CD8-positive, alpha-beta memory T cell (primary cell): ENCODE results near the gene FANCC. TPM values are rescaled to one million over a fixed set of nuclear protein-coding genes. Genes with fewer than 3 reads are reported as not detected.

ENCODE experiments used
- CTCF ChIA-PET: fragments of 350-600 bp; sonication (Branson Sonifier 250); formaldehyde crosslinking; loops from one replicate; lab custom pipeline; 2021; ENCODE audit warnings: antibody characterized with exemption; lab: Charles Lee
- POLR2A ChIA-PET: fragments of 350-600 bp; sonication (Branson Sonifier 250); formaldehyde crosslinking; loops from one replicate; lab custom pipeline; 2021; ENCODE audit warnings: antibody characterized with exemption; lab: Charles Lee
- DNase-seq, 5 donors: peaks; one replicate each; pipeline versions ENCODE4 v3.0.0 to v3.0.0-alpha.2; 2020 to 2022; ENCODE audit warnings: mixed read lengths in 1 of 5
- H3K27ac ChIP-seq: one replicate; pipeline ENCODE4 v1.7.0; 2013; ENCODE audit warnings: low read depth, mild to moderate bottlenecking, low read length, moderate library complexity
- H3K27me3 ChIP-seq: 2 replicates; pipeline ENCODE4 v1.7.0; 2013; ENCODE audit warnings: low read length, mild to moderate bottlenecking; ENCODE audit not compliant: insufficient read depth, poor library complexity, severe bottlenecking
- H3K36me3 ChIP-seq: 2 replicates; pipeline ENCODE4 v1.7.0; 2013; ENCODE audit warnings: mild to moderate bottlenecking, low read length, moderate library complexity; ENCODE audit not compliant: insufficient read depth
- H3K4me1 ChIP-seq: 2 replicates; pipeline ENCODE4 v1.7.0; 2013; ENCODE audit warnings: mild to moderate bottlenecking, low read length, moderate library complexity; ENCODE audit not compliant: insufficient read depth
- H3K4me3 ChIP-seq: 2 replicates; pipeline ENCODE4 v1.7.0; 2013; ENCODE audit warnings: mild to moderate bottlenecking, low read length
- H3K9me3 ChIP-seq: 2 replicates; pipeline ENCODE4 v1.7.0; 2013; ENCODE audit warnings: mild to moderate bottlenecking, low read length
- H3K27ac Mint-ChIP-seq, 8 donors: one replicate each; pipeline ENCODE4 v1.8.0; 2020 to 2021; ENCODE audit warnings: mixed read lengths in 8 of 8, mild to moderate bottlenecking in 6 of 8, inconsistent platforms in 3 of 8, moderate library complexity in 3 of 8
- H3K27me3 Mint-ChIP-seq, 2 donors: one replicate each; pipeline ENCODE4 v1.8.0; 2020 to 2021; ENCODE audit warnings: mixed read lengths in 2 of 2, mild to moderate bottlenecking in 1 of 2, moderate library complexity in 1 of 2
- H3K36me3 Mint-ChIP-seq, 3 donors: one replicate each; pipeline ENCODE4 v1.8.0; 2020 to 2021; ENCODE audit warnings: mixed read lengths in 3 of 3, inconsistent platforms in 1 of 3, mild to moderate bottlenecking in 1 of 3
- H3K4me1 Mint-ChIP-seq, 3 donors: one replicate each; pipeline ENCODE4 v1.8.0; 2020 to 2021; ENCODE audit warnings: mixed read lengths in 3 of 3, inconsistent platforms in 1 of 3, mild to moderate bottlenecking in 1 of 3
- H3K4me3 Mint-ChIP-seq, 7 donors: one replicate each; pipeline ENCODE4 v1.8.0; 2020 to 2021; ENCODE audit warnings: mixed read lengths in 7 of 7, mild to moderate bottlenecking in 6 of 7, moderate library complexity in 4 of 7, inconsistent platforms in 2 of 7
- H3K9me3 Mint-ChIP-seq, 5 donors: one replicate each; pipeline ENCODE4 v1.8.0; 2020 to 2022; ENCODE audit warnings: mixed read lengths in 5 of 5, mild to moderate bottlenecking in 3 of 5, moderate library complexity in 2 of 5, inconsistent platforms in 1 of 5
- polyA plus RNA-seq: library from polyadenylated mRNA; unstranded; fragments of 300-500 nt; fragmentation: Illumina TruSeq; gene quantifications from one replicate; pipeline ENCODE4 v1.2.3, GENCODE V29; 2021
- total RNA-seq, 2 experiments: library from RNA; stranded (reverse); gene quantifications; one replicate each; pipeline ENCODE4 v1.2.3, GENCODE V29; 2021

Gene FANCC
- total and polyA plus RNA-seq, 3 experiments from 2014 or later = 2.7 to 18.5 (median 18.0) TPM

GRCh38 chr9:95077053-95077765 is 240.3 kb downstream of the FANCC start:
- Histone ChIP-seq H3K36me3 (no peaks in the 10 kb centered on the region), H3K4me1 (no peaks in the 10 kb centered on the region), H3K4me3 (no peak overlapping the region), H3K27me3 (no peaks in the 10 kb centered on the region), H3K27ac (no peak overlapping the region), H3K9me3 (no peaks in the 10 kb centered on the region)
- peaks cover 0 to 11% (median 2%) of the 10 kb centered on the region in 3 donors for H3K36me3 Mint-ChIP-seq
- ChIA-PET CTCF (no interaction called here), POLR2A (no interaction called here)
- H3K27me3 Mint-ChIP-seq = no peaks in the 10 kb centered on the region
- no peak for DNase-seq
- H3K4me3 Mint-ChIP-seq = no peak overlapping the region
- H3K4me1 Mint-ChIP-seq = no peaks in the 10 kb centered on the region
- peak overlapping the region in 1 of 8 donors; percentile 9 for H3K27ac Mint-ChIP-seq
- H3K9me3 Mint-ChIP-seq = no peaks in the 10 kb centered on the region

DNA sequence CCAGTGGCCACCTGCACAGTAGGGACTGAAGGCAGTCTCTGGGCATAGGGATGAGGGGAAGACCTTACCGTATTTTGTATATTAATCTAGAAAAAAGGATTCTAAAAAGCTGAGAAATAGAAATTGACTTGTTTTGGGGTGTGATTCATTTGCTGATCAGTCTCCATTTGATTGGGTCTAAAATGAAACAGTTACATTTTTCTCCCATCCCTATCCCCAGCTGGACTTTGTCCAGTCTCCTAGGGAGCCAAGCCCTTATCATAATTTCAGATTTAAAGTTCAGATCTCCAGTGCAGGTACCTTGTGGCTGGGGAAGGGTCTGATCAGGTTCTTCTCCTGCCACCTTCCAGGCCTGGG is 240.8 kb downstream of the FANCC start:
- DNase-seq = no peak
- no peak overlapping the region for H3K4me3 ChIP-seq
- ChIA-PET POLR2A (no interaction called here), CTCF (no interaction called here)
- H3K9me3 ChIP-seq = no peaks in the 10 kb centered on the region
- H3K4me1 Mint-ChIP-seq = no peaks in the 10 kb centered on the region
- H3K27ac ChIP-seq = no peak overlapping the region
- no peak overlapping the region for H3K4me3 Mint-ChIP-seq
- H3K27ac Mint-ChIP-seq = peak overlapping the region in 1 of 8 donors; percentile 9
- peaks cover 0 to 7% (median 2%) of the 10 kb centered on the region in 3 donors for H3K36me3 Mint-ChIP-seq
- H3K27me3 ChIP-seq = no peaks in the 10 kb centered on the region
- H3K27me3 Mint-ChIP-seq = no peaks in the 10 kb centered on the region
- no peaks in the 10 kb centered on the region for H3K4me1 ChIP-seq
- H3K36me3 ChIP-seq = no peaks in the 10 kb centered on the region
- H3K9me3 Mint-ChIP-seq = no peaks in the 10 kb centered on the region

GRCh38 chr9:95075700-95076099 is 241.8 kb downstream of the FANCC start:
- H3K4me1 ChIP-seq = no peaks in the 10 kb centered on the region
- H3K27me3 ChIP-seq = no peaks in the 10 kb centered on the region
- H3K27ac ChIP-seq = no peak overlapping the region
- no peaks in the 10 kb centered on the region for H3K9me3 ChIP-seq
- H3K4me3 ChIP-seq = no peak overlapping the region
- ChIA-PET CTCF (no interaction called here), POLR2A (no interaction called here)
- H3K9me3 Mint-ChIP-seq = no peaks in the 10 kb centered on the region
- H3K27ac Mint-ChIP-seq = no peak overlapping the region
- no peaks in the 10 kb centered on the region for H3K27me3 Mint-ChIP-seq
- no peaks in the 10 kb centered on the region for H3K36me3 ChIP-seq
- no peak for DNase-seq
- no peak overlapping the region for H3K4me3 Mint-ChIP-seq
- H3K36me3 Mint-ChIP-seq = peaks cover 0 to 2% (median 0%) of the 10 kb centered on the region in 3 donors
- no peaks in the 10 kb centered on the region for H3K4me1 Mint-ChIP-seq

DNA sequence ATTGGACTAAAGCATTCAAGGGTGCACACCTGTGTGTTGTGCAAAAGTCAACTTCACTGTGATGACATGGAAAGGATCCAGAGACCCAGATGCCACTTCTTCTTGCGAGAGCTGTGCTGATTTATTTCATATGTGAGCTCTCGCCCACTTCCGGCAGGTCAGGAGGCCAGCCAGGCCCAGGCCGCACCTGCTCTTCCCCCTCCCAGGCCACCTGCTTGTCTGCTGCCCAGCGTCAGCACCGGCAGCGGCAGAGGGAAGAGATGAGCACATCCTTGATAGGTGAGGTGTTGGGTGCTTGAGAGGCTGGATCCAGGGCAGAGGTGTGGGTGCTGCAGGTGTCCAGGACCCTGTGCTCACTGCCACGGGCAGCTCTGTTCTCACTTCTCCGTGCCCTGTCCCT is 242.9 kb downstream of the FANCC start:
- POLR2A ChIA-PET = no interaction called here
- H3K36me3 Mint-ChIP-seq = peaks cover 0 to 2% (median 0%) of the 10 kb centered on the region in 3 donors
- Histone ChIP-seq H3K4me1 (no peaks in the 10 kb centered on the region), H3K27ac (no peak overlapping the region), H3K27me3 (no peaks in the 10 kb centered on the region), H3K9me3 (no peaks in the 10 kb centered on the region), H3K36me3 (no peaks in the 10 kb centered on the region), H3K4me3 (no peak overlapping the region)
- H3K4me1 Mint-ChIP-seq = no peaks in the 10 kb centered on the region
- H3K27me3 Mint-ChIP-seq = no peaks in the 10 kb centered on the region
- no peak overlapping the region for H3K4me3 Mint-ChIP-seq
- CTCF ChIA-PET = no interaction called here
- no peaks in the 10 kb centered on the region for H3K9me3 Mint-ChIP-seq
- H3K27ac Mint-ChIP-seq = no peak overlapping the region
- DNase-seq = no peak

DNA sequence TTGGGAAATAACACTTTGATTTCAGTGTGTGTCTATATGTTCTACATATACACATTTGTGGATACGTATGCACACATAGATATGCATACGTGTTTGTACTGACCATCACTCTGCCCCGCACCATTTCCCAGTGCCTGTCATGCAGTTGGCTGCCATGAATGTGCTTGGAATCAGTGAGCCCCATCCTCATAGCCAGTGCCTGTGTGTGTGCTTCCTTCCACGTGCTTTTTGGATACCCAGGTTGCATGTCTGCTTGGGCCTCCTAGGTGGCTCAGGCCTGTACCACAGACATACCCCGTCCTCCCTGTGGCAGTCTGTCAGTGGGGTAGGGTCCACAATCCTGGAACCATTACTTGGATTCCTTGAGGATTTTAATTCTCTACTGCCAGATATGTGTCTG is 243.6 kb downstream of the FANCC start:
- CTCF ChIA-PET = no interaction called here
- Histone ChIP-seq H3K4me1 (no peaks in the 10 kb centered on the region), H3K36me3 (no peaks in the 10 kb centered on the region)

DNA sequence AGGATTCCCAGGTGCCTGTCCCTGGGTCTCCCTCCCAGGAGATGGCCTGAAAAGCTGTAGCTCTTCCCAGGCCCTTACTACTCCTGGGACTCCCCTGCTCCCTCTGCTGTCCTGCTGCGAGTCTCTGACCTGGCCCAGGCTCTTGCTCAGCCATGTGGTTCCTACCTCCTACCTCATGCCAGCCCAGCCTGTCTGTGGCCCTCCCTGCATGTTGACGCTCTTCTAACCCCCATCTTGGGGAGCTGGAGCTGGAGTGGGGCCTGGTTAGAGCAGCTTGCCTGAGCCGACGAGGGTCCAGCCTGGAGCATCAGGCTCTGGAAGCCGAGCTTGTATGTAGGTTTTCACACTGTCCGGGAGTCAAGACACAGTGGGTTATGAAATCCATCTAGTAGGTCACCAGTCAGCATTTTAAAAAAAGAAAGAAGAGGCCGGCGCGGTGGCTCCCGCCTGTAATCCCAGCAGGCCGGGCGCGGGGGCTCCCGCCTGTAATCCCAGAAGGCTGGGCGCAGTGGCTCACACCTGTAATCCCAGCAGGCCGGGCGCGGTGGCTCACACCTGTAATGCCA is 244.4 kb downstream of the FANCC start:
- no peaks in the 10 kb centered on the region for H3K4me1 ChIP-seq
- H3K9me3 Mint-ChIP-seq = no peaks in the 10 kb centered on the region
- no peak for DNase-seq
- H3K4me1 Mint-ChIP-seq = no peaks in the 10 kb centered on the region
- no peaks in the 10 kb centered on the region for H3K36me3 ChIP-seq
- peaks cover 0 to 6% (median 2%) of the 10 kb centered on the region in 3 donors for H3K36me3 Mint-ChIP-seq
- H3K4me3 Mint-ChIP-seq = no peak overlapping the region
- no peak overlapping the region for H3K27ac ChIP-seq
- no peaks in the 10 kb centered on the region for H3K9me3 ChIP-seq
- H3K27ac Mint-ChIP-seq = no peak overlapping the region
- no peaks in the 10 kb centered on the region for H3K27me3 Mint-ChIP-seq
- ChIA-PET CTCF (no interaction called here), POLR2A (no interaction called here)
- no peak overlapping the region for H3K4me3 ChIP-seq
- H3K27me3 ChIP-seq = no peaks in the 10 kb centered on the region

More for the DNA sequence above, 243.6 kb downstream of the FANCC start:
- no peaks in the 10 kb centered on the region for H3K27me3 Mint-ChIP-seq
- H3K4me1 Mint-ChIP-seq = no peaks in the 10 kb centered on the region
- H3K27ac ChIP-seq = no peak overlapping the region
- POLR2A ChIA-PET = no interaction called here
- H3K9me3 ChIP-seq = no peaks in the 10 kb centered on the region
- H3K27me3 ChIP-seq = no peaks in the 10 kb centered on the region
- H3K4me3 ChIP-seq = no peak overlapping the region
- H3K9me3 Mint-ChIP-seq = no peaks in the 10 kb centered on the region
- H3K36me3 Mint-ChIP-seq = peaks cover 0 to 2% (median 0%) of the 10 kb centered on the region in 3 donors
- DNase-seq = no peak
- H3K4me3 Mint-ChIP-seq = no peak overlapping the region
- H3K27ac Mint-ChIP-seq = peak overlapping the region in 1 of 8 donors; percentile 29

- Histone ChIP-seq H3K9me3 (no peaks in the 10 kb centered on the region), H3K4me3 (no peak overlapping the region), H3K36me3 (no peaks in the 10 kb centered on the region), H3K4me1 (no peaks in the 10 kb centered on the region), H3K27me3 (no peaks in the 10 kb centered on the region), H3K27ac (no peak overlapping the region)
- H3K27ac Mint-ChIP-seq = no peak overlapping the region
- POLR2A ChIA-PET = no interaction called here
- H3K36me3 Mint-ChIP-seq = peaks cover 0 to 6% (median 2%) of the 10 kb centered on the region in 3 donors
- no peaks in the 10 kb centered on the region for H3K27me3 Mint-ChIP-seq
- no peak for DNase-seq
- H3K9me3 Mint-ChIP-seq = no peaks in the 10 kb centered on the region
- CTCF ChIA-PET = no interaction called here
- no peak overlapping the region for H3K4me3 Mint-ChIP-seq
- H3K4me1 Mint-ChIP-seq = no peaks in the 10 kb centered on the region
Observed at GRCh38 chr9:95071925-95072324, 245.6 kb downstream of the FANCC start.

- no peaks in the 10 kb centered on the region for H3K4me1 Mint-ChIP-seq
- Histone ChIP-seq H3K4me3 (no peak overlapping the region), H3K27ac (no peak overlapping the region), H3K36me3 (no peaks in the 10 kb centered on the region), H3K27me3 (no peaks in the 10 kb centered on the region), H3K9me3 (no peaks in the 10 kb centered on the region), H3K4me1 (no peaks in the 10 kb centered on the region)
- no peaks in the 10 kb centered on the region for H3K9me3 Mint-ChIP-seq
- H3K4me3 Mint-ChIP-seq = no peak overlapping the region
- H3K27ac Mint-ChIP-seq = no peak overlapping the region
- POLR2A ChIA-PET = no interaction called here
- H3K36me3 Mint-ChIP-seq = peaks cover 0 to 6% (median 2%) of the 10 kb centered on the region in 3 donors
- CTCF ChIA-PET = no interaction called here
- H3K27me3 Mint-ChIP-seq = no peaks in the 10 kb centered on the region
- no peak for DNase-seq
Observed at GRCh38 chr9:95071450-95071849, 246.1 kb downstream of the FANCC start.
